RWPE1 (cell line): ENCODE results near the gene ASGR2.
"Not testable (repeated sequence)": the region's sequence is repeated elsewhere in the genome, so short reads cannot be mapped to it uniquely, and the experiment has no call there.

Source experiments
- CTCF ChIA-PET: fragments of 350-600 bp; sonication (Branson Sonifier 250); formaldehyde crosslinking; extraction: SDS; loops from one replicate; lab custom pipeline; 2021; lab: Yijun Ruan, JAX
- POLR2A ChIA-PET: fragments of 400-600 bp; formaldehyde crosslinking; extraction: SDS; loops from one replicate; lab custom pipeline; 2020; ENCODE audit warnings: antibody characterized with exemption; ENCODE audit not compliant: low non-redundant PET; lab: Yijun Ruan, JAX
- DNase-seq: peaks from one replicate; pipeline ENCODE4 v3.0.0; 2012; ENCODE audit warnings: low spot score
- H3K27ac ChIP-seq: fragments of 450-650 bp; 2 replicates; pipeline ENCODE4 v1.5.1; 2017
- TF ChIP-seq, protein P1 (sequence below): fragments of 450-650 bp; conservative IDR thresholded peaks from 2 replicates; pipeline ENCODE4 v1.5.1; 2017; ENCODE audit warnings: low read depth, mild to moderate bottlenecking

Gene ASGR2

DNA sequence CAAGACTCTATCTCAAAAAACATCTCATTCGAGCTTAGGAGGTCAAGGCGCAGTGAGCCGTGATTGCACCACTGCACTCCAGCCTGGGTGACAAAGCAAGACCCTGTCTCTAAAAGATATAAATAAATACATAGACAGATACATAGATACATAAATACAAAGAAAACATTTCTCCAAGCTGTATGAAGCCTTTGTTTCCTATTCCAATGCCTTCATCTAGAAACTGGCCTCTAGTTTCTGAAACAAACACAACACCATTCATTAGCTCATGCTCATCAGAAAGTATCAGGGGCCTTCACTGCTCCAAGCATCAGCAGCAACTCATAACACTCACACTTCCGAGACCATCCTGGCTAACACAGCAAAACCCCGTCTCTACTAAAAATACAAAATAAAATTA, 10.3 kb upstream of the ASGR2 start:
- ChIA-PET POLR2A (no interaction called here), CTCF (interaction anchor here (0.7 to 1.5 kb wide), 2 partner anchors 72 to 73 kb away, joined by 7 to 8 read pairs; no protein-coding TSS in a partner anchor)
- no peak for DNase-seq
- TF ChIP-seq, protein P1, sequence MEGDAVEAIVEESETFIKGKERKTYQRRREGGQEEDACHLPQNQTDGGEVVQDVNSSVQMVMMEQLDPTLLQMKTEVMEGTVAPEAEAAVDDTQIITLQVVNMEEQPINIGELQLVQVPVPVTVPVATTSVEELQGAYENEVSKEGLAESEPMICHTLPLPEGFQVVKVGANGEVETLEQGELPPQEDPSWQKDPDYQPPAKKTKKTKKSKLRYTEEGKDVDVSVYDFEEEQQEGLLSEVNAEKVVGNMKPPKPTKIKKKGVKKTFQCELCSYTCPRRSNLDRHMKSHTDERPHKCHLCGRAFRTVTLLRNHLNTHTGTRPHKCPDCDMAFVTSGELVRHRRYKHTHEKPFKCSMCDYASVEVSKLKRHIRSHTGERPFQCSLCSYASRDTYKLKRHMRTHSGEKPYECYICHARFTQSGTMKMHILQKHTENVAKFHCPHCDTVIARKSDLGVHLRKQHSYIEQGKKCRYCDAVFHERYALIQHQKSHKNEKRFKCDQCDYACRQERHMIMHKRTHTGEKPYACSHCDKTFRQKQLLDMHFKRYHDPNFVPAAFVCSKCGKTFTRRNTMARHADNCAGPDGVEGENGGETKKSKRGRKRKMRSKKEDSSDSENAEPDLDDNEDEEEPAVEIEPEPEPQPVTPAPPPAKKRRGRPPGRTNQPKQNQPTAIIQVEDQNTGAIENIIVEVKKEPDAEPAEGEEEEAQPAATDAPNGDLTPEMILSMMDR: no peak
- no peak overlapping the region for H3K27ac ChIP-seq

DNA sequence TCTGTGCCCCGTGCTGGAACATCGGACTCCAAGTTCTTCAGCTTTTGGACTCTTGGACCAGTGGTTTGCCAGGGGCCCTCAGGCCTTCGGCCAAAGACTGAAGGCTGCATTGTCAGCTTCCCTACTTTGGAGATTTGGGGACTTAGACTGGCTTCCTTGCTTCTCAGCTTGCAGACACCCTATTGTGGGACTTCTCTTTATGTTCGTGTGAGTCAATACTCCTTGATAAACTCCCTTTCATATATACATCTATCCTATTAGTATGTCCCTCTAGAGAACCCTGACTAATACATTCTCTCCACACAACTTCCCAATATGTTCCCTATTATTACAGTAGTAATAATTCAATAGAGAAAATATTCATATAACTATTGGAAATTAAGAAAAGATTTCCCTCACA, 9.2 kb upstream of the ASGR2 start:
- ChIA-PET POLR2A (no interaction called here), CTCF (no interaction called here)
- DNase-seq: no peak
- H3K27ac ChIP-seq: no peak overlapping the region
- TF ChIP-seq, protein P1: no peak

- ChIA-PET CTCF (no interaction called here), POLR2A (no interaction called here)
- H3K27ac ChIP-seq: no peak overlapping the region
- TF ChIP-seq, protein P1: no peak
- DNase-seq: no peak
Observed at GRCh38 chr17:7122381-7122780, 7.8 kb upstream of the ASGR2 start.

- POLR2A ChIA-PET, CTCF ChIA-PET, H3K27ac ChIP-seq, DNase-seq: not testable (repeated sequence)
Observed at GRCh38 chr17:7120635-7121034, 6.0 kb upstream of the ASGR2 start.

DNA sequence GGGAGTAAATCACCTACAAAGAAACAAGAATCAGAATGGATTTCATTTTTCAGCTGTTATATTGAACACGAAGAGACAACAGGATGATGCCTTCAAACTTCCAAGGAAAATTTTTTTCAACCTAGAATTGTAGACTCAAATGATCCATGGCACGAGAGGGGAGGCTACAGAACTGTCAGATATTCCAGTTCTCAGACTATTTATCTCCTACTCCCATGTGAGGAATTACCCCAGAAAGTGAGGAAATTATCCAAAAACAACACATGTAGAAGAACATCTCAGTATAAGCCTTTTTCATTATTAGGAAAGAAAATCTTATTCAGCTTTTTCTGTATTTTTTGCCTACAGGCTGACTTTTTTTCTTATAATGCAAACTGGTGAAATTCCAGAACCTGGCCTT, 5.5 kb upstream of the ASGR2 start:
- no peak overlapping the region for H3K27ac ChIP-seq
- ChIA-PET CTCF (no interaction called here), POLR2A (no interaction called here)
- no peak for DNase-seq
- TF ChIP-seq, protein P1: no peak

- no peak for DNase-seq
- TF ChIP-seq, protein P1: no peak
- ChIA-PET POLR2A (no interaction called here), CTCF (interaction anchor here (0.8 kb wide), 1 partner anchor 58 kb away, joined by 3 read pairs; no protein-coding TSS in a partner anchor)
- H3K27ac ChIP-seq: no peak overlapping the region
Observed at GRCh38 chr17:7119314-7119713, 4.7 kb upstream of the ASGR2 start.

DNA sequence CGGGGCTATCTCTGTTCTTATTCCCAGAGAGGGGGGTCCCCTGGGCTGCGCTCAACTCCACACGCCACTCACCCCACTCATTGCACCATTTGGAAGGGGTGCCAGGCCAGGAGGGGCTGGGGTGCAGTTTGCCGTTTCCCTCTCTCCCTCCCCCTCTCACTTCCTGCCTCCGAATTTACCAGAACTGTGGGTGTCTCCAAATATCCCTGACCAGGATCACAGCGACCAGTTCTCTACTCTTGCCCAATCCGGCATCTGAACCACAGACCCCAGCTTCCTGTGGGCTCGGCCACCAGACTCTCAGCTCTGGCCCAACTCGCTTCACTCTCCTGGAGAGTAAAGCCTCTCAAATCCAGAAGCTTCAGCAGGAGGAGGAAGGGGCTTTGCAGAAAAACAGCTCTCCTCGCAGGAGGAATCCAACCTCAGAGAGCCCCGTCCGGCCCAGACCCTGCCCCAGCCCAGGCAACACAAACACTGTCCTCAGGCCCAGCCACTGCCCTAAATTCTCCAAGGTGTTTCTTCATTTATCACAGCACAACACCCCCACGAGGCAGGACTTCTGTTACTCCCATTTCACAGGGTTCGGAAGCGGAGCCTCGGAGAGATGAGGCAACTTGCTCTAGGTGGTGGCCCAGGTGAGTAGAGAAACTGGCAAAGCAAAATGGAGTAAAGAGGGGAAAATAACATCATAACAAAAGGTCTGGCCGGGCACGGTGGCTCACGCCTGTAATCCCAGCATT, 423 bp upstream of the ASGR2 start:
- H3K27ac ChIP-seq: no peak overlapping the region
- CTCF ChIA-PET: interaction anchor here (0.7 kb wide), 2 partner anchors 26 to 93 kb away, joined by 3 read pairs; no protein-coding TSS in a partner anchor
- DNase-seq: no peak
- POLR2A ChIA-PET: no interaction called here
- TF ChIP-seq, protein P1: no peak
